ENCODE data around the gene SLC31A2.

SLC31A2 gene

DNA sequence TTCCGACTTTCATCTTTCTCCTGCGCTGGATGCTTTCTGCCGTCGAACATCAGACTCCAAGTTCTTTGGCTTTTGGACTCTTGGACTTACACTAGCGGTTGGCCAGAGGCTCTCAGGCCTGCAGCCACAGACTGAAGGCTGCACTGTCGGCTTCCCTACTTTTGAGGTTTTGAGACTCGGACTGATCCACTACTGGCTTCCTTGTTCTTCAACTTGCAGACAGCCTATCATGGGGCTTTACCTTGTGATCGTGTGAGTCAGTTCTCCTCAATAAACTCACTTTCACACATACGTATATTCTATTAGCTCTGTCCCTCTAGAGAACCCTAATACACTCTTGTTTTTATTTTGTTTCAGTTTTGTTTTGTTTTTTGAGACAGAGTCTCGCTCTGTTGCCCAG is 60.0 kb downstream of the SLC31A2 start:
- TF ChIP-seq CTCF (IDR thresholded peaks at IDR 0.05; ENCODE audit: low read depth, low read length), result no peak
- no peak for TF ChIP-seq EZH2phosphoT487 (IDR thresholded peaks at IDR 0.05; ENCODE audit: low read depth)
- no peak overlapping the region for H2AFZ ChIP-seq (ENCODE audit: low read depth, low read length)
- H3K4me1 ChIP-seq (ENCODE audit: low read length), result peaks cover 12% of the 10 kb centered on the region
- no peaks in the 10 kb centered on the region for H3K9me3 ChIP-seq (ENCODE audit: insufficient read depth, low read length)
- peaks cover 45% of the 10 kb centered on the region for H3K36me3 ChIP-seq (replicated peaks; ENCODE audit: low read depth, low read length)
- no peaks in the 10 kb centered on the region for H3K27me3 ChIP-seq (ENCODE audit: low read depth, low read length)
- no peak overlapping the region for H3K9ac ChIP-seq (ENCODE audit: low read length)
- no peak overlapping the region for H3K27ac ChIP-seq (ENCODE audit: low read length)
- H3K4me2 ChIP-seq (ENCODE audit: low read length), result no peak overlapping the region
- H3K79me2 ChIP-seq (ENCODE audit: low read length), result peaks cover 18% of the 10 kb centered on the region
- peaks cover 22% of the 10 kb centered on the region for H4K20me1 ChIP-seq (ENCODE audit: insufficient read depth, low read length)
- no peak overlapping the region for H3K4me3 ChIP-seq (ENCODE audit: low read length)
